ENCODE data around the gene ASRGL1. TPM values are rescaled to one million over a fixed set of nuclear protein-coding genes. Genes with fewer than 3 reads are reported as not detected.

The ASRGL1 gene
- total and polyA plus RNA-seq, 2 of the 13 experiments (the other 11 are each of a cell fraction or from before 2014, with no cell fraction given), result 50.8 to 97.5 TPM

GRCh38 chr11:62438641-62439040 lies 101.4 kb downstream of the ASRGL1 start (continued):
- TF ChIP-seq SOX13 (IDR thresholded peaks at IDR 0.05), result no peak
- TF ChIP-seq SOX13 (CRISPR knock-in tag; conservative IDR thresholded peaks at IDR 0.05 in 1 of 2, IDR thresholded peaks at IDR 0.05 in 1 of 2), result peak in 1 of 2 experiments; percentile 62; a peak in 2 of 4 replicates
- TF ChIP-seq, protein P1, sequence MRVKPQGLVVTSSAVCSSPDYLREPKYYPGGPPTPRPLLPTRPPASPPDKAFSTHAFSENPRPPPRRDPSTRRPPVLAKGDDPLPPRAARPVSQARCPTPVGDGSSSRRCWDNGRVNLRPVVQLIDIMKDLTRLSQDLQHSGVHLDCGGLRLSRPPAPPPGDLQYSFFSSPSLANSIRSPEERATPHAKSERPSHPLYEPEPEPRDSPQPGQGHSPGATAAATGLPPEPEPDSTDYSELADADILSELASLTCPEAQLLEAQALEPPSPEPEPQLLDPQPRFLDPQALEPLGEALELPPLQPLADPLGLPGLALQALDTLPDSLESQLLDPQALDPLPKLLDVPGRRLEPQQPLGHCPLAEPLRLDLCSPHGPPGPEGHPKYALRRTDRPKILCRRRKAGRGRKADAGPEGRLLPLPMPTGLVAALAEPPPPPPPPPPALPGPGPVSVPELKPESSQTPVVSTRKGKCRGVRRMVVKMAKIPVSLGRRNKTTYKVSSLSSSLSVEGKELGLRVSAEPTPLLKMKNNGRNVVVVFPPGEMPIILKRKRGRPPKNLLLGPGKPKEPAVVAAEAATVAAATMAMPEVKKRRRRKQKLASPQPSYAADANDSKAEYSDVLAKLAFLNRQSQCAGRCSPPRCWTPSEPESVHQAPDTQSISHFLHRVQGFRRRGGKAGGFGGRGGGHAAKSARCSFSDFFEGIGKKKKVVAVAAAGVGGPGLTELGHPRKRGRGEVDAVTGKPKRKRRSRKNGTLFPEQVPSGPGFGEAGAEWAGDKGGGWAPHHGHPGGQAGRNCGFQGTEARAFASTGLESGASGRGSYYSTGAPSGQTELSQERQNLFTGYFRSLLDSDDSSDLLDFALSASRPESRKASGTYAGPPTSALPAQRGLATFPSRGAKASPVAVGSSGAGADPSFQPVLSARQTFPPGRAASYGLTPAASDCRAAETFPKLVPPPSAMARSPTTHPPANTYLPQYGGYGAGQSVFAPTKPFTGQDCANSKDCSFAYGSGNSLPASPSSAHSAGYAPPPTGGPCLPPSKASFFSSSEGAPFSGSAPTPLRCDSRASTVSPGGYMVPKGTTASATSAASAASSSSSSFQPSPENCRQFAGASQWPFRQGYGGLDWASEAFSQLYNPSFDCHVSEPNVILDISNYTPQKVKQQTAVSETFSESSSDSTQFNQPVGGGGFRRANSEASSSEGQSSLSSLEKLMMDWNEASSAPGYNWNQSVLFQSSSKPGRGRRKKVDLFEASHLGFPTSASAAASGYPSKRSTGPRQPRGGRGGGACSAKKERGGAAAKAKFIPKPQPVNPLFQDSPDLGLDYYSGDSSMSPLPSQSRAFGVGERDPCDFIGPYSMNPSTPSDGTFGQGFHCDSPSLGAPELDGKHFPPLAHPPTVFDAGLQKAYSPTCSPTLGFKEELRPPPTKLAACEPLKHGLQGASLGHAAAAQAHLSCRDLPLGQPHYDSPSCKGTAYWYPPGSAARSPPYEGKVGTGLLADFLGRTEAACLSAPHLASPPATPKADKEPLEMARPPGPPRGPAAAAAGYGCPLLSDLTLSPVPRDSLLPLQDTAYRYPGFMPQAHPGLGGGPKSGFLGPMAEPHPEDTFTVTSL (CRISPR knock-in tag; IDR thresholded peaks at IDR 0.05; ENCODE audit: borderline replicate concordance), result peak; percentile 71; the same call in 1 of the 2 replicates
- 0 out of 2 replicates have a peak, but pooled peaks have one; percentile 38 for TF ChIP-seq DMAP1 (CRISPR knock-in tag; IDR thresholded peaks at IDR 0.05)
- TF ChIP-seq EP300 (IDR thresholded peaks at IDR 0.05; ENCODE audit: low read depth in 2 of 2, low read length in 2 of 2), result peak in 1 of 2 experiments; percentile 61; a peak in 2 of 4 replicates
- no peak for TF ChIP-seq EP300 (CRISPR knock-in tag; IDR thresholded peaks at IDR 0.05; ENCODE audit: borderline replicate concordance)
- peak; percentile 68; the same call in 1 of the 2 replicates for TF ChIP-seq ETV5 (CRISPR knock-in tag; IDR thresholded peaks at IDR 0.05; ENCODE audit: borderline replicate concordance)
- TF ChIP-seq ZNF709 (CRISPR knock-in tag; IDR thresholded peaks at IDR 0.05), result no peak
- TF ChIP-seq FOXJ3 (CRISPR knock-in tag; IDR thresholded peaks at IDR 0.05; ENCODE audit: borderline replicate concordance), result peak; percentile 65; the same call in 1 of the 2 replicates
- TF ChIP-seq TEAD3 (CRISPR knock-in tag; optimal IDR thresholded peaks at IDR 0.05; ENCODE audit: borderline replicate concordance), result peak; percentile 63
- TF ChIP-seq, protein P2, sequence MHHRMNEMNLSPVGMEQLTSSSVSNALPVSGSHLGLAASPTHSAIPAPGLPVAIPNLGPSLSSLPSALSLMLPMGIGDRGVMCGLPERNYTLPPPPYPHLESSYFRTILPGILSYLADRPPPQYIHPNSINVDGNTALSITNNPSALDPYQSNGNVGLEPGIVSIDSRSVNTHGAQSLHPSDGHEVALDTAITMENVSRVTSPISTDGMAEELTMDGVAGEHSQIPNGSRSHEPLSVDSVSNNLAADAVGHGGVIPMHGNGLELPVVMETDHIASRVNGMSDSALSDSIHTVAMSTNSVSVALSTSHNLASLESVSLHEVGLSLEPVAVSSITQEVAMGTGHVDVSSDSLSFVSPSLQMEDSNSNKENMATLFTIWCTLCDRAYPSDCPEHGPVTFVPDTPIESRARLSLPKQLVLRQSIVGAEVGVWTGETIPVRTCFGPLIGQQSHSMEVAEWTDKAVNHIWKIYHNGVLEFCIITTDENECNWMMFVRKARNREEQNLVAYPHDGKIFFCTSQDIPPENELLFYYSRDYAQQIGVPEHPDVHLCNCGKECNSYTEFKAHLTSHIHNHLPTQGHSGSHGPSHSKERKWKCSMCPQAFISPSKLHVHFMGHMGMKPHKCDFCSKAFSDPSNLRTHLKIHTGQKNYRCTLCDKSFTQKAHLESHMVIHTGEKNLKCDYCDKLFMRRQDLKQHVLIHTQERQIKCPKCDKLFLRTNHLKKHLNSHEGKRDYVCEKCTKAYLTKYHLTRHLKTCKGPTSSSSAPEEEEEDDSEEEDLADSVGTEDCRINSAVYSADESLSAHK (CRISPR knock-in tag; IDR thresholded peaks at IDR 0.05; ENCODE audit: borderline replicate concordance), result no peak
- TF ChIP-seq HDAC2 (CRISPR knock-in tag; IDR thresholded peaks at IDR 0.05), result peak; percentile 67
- TF ChIP-seq ARID5B (CRISPR knock-in tag; IDR thresholded peaks at IDR 0.05), result peak; percentile 61
- peak; percentile 45; the same call in 1 of the 2 replicates for TF ChIP-seq HMG20A (CRISPR knock-in tag; IDR thresholded peaks at IDR 0.05; ENCODE audit: borderline replicate concordance)
- peak; percentile 76 for TF ChIP-seq ISL2 (CRISPR knock-in tag; IDR thresholded peaks at IDR 0.05)
- TF ChIP-seq RFX1 (IDR thresholded peaks at IDR 0.05), result no peak
- peak; percentile 39; the same call in 1 of the 2 replicates for TF ChIP-seq ARNTL (CRISPR knock-in tag; IDR thresholded peaks at IDR 0.05)
- TF ChIP-seq NR2F6 (IDR thresholded peaks at IDR 0.05), result peak; percentile 53
- peak; percentile 57; the same call in 1 of the 2 replicates for TF ChIP-seq NR2F6 (CRISPR knock-in tag; IDR thresholded peaks at IDR 0.05)

Measured in HepG2 (cell line).